ENCODE data around the gene GLIPR1. TPM values are rescaled to one million over a fixed set of nuclear protein-coding genes. Genes with fewer than 3 reads are reported as not detected.

GLIPR1 gene
- total RNA-seq, 1 experiment from 2014 or later: 1.2 TPM

Other genes starting within 250 kb of the GLIPR1 start
- 2.8 and 4.0 TPM in 2 replicates for gene CAPS2, start 150.4 kb upstream of the GLIPR1 start, total RNA-seq (2014; rRNA removed; shearing (Covaris generic))
- gene GLIPR1L1, start 146.1 kb upstream of the GLIPR1 start, total RNA-seq (2014; rRNA removed; shearing (Covaris generic)): not detected in 2 replicates
- 0.39 TPM in 1 of 2 replicates, not detected in the other for gene GLIPR1L2, start 89.7 kb upstream of the GLIPR1 start, total RNA-seq (2014; rRNA removed; shearing (Covaris generic))
- 12.1 and 14.6 TPM in 2 replicates for gene KRR1, start 30.9 kb downstream of the GLIPR1 start, total RNA-seq (2014; rRNA removed; shearing (Covaris generic))